Stimulated activated naive CD4-positive, alpha-beta T cell treated with Interleukin-2 at 50 U/mL for 16 hours (primary cell): ENCODE data around the gene RHOA.
"Not testable (repeated sequence)": the region's sequence is repeated elsewhere in the genome, so short reads cannot be mapped to it uniquely, and the experiment has no call there.

Experiments used
- DNase-seq: peaks from one replicate; lab custom pipeline; 2025; lab: John Stamatoyannopoulos, UW

RHOA gene

DNA sequence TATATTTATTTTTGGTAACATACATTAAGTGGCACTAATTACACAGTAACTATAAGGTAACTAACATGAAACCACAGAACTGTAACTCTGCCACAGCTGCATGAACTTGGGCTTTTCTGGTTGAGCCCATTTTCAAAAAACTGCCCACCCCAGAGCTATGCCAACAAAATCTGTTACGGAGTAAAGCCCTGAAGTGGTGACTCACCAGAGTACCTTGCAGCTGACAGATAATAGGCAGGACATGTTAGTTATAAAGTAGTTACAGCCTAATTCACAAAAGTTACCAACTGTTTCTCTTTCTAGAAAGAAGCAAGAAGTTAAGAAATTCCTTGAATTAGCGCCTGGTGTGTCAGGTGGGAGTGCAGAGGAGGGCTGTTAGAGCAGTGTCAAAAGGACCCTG, 52.2 kb downstream of the RHOA start:
- DNase-seq: no peak

DNA sequence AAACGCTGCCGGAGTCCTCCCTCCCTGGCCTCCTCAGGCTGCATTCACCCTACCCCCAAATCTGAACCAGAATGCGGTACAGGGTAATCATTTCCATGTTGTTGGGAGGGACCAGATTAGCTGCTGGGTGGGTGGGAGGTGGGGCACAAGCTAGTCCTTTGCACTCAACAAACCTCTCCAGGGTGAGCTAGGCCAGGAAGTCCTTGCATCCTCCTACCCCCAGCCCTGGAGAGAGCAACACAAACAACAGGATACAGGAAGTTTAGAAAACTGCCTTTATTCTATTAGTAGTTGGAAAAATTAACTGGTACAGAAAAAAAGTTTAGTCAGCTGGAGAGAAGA, 52.9 kb downstream of the RHOA start:
- no peak for DNase-seq

DNA sequence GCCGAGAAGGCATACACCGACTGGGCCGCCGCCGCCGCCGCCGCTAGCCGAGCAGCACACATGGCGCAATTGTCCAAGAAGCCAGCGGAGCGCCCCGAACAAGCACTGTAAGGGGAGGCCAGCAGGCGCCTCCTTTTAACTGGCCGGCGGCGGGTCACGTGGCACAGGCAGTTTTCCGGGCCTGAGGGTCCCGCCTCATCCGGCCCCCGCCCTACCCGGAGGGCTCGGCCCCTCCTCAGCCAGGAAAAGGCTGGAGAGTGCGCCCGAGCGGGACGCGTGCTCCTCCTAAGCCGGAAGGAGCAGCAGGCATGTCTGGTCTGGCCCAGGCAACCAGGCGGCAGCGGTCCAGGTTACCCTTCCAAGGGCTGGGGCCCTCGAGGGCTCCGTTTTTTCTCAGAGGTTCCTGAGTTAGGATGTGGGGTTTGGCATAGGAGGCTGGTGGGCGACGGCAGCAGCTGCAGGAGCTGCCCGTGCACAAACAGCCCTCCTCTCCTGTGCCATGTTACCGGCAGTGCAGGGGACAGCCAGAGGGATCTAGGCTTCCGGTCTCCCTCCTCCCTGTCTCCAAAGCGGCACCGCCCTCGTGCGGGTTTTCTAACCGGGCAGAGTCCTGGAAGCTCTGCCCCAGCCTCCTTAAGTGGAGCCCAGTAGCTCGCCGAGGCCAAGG, 53.4 kb downstream of the RHOA start, which contains the start of gene GPX1:
GPX1 (minus strand) TSS at position 137 of the 667 bp plus-strand sequence; CDS start at position 62, 75 bp downstream.
- DNase-seq: peak; percentile 70

DNA sequence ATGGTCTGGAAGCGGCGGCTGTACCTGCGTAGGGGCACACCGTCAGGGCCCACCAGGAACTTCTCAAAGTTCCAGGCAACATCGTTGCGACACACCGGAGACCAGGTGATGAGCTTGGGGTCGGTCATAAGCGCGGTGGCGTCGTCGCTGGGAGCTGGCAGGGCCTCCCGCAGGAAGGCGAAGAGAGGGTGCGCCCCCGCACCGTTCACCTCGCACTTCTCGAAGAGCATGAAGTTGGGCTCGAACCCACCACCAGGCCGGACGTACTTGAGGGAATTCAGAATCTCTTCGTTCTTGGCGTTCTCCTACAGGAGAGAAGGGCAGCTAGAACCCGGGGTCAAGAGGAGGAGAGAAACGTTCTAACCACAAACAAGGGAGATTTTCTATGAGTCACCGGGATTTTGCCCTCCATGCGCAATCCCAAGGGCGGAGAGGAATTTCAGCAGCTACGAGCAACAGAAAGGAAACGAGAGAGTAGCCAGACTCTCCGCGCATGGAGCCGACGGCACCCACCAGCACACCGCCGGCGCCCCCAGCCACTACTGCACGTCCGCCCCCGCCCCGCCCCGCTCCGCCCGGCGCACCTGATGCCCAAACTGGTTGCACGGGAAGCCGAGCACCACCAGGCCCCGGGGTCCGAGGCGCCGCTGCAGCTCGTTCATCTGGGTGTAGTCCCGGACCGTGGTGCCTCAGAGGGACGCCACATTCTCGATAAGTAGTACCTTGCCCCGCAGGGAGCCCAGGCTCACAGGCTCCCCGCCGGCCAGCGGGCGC, 54.1 kb downstream of the RHOA start:
- peak; percentile 38 for DNase-seq

DNA sequence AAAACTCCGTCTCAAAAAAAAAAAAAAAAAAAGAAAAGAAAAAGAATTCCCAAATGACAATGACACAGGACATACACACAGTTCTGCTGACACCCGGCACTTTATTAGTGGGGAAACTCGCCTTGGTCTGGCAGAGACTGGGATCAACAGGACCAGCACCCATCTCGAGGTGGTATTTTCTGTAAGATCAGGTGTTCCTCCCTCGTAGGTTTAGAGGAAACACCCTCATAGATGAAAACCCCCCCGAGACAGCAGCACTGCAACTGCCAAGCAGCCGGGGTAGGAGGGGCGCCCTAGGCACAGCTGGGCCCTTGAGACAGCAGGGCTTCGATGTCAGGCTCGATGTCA, 54.7 kb downstream of the RHOA start:
- DNase-seq: not testable (repeated sequence)

DNA sequence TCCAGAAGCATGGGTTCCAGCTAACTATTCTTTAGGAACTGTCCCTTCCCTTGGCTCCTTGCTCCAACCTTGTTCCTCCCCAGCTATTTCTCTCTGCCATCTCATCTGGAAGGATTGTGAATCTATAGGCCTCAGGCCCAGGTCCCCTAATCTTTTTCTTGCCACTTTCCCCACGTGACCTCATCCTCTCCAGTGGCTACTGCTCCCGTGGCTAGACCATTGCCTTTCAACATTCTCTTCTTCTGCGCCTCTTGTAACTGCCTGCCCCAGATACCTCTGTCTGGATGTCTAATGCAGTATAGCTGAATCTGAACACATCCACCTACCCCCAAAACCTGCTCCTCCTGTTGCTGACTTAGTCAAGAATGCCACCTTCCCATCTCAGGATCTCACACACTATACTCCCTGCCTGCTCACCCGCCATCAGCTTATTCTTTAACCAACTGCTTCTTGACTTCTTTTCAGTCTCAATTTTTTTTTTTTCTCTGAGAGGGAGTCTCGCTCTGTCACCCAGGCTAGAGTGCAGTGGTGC, 58.8 kb downstream of the RHOA start:
- no peak for DNase-seq

DNA sequence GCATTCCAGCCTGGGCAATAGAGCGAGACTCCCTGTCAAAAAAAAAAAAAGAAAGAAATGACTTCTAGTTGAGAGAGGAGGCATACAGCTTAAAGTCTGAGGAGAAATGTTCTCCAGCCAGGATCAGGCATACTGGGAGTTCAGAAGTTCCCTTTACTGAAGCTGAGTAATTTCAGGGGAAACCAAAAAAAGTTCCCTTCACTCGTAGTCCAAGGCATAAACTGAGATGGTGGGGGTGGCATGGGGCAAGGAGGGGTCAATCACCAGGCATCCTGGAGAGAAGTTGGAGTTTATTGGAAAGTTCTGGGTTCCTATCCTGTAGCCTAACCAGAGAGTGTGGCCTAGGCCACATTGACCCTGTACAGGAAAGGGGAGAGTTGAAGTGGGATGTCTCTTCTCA, 59.5 kb downstream of the RHOA start:
- DNase-seq: no peak

DNA sequence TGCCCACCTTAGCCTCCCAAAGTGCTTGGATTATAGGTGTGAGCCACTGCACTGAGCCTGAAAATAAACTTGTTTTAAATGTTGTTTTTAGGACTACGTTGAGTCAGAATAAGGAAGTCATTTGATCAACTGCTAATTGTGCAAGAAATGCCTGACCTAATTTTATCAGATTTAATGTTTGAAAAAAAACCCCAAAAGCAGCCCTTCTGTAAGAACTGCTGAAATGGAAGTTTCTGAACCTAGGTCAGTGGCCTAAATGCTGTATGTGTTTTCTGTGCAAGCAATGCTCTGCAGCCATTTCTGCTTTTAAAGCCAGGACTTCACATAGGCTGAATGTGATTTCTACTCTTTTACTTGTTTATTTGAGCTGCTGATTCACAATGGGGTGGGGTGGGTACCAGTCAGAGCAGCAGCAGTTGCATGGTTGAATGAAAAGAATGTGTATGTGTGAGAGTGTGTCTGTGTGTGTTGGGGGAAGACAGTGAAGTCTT, 60.2 kb downstream of the RHOA start:
- DNase-seq: no peak

DNA sequence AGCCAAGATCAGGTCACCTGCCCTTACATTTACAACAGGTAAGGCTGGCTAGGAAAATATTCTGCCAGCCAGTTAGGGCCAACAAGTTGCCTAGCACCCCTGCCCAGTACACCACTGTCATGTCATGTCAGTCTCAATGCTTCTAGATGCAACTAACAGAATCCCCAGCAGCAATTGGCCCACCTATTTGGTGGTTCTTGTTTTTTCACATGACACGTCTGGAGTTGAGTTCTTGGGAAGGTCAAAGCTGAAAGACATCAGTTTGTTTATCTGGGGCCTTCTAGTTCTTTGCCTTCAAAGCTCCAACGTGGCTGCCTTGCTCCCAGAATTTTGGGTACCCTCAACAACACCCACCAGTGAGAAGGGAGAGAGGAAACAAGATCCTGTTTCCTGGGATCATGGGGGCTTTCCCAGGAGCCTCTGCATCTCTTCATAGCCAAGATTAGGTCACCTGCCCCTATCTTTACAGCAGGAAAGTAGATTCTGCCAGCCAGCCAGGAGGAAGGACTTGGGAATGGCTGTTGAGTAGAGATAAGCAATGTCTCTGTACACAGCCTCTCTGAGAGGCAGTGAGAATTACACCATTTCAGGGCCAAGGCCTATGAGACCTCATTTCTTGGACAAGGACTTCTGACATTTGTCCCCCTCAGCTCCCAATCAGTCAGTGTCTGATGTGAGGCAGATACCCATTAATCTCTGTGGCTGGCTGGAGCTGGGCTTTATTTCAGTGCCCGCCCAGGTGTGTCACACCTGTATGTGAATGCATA, 62.2 kb downstream of the RHOA start:
- DNase-seq: no peak

DNA sequence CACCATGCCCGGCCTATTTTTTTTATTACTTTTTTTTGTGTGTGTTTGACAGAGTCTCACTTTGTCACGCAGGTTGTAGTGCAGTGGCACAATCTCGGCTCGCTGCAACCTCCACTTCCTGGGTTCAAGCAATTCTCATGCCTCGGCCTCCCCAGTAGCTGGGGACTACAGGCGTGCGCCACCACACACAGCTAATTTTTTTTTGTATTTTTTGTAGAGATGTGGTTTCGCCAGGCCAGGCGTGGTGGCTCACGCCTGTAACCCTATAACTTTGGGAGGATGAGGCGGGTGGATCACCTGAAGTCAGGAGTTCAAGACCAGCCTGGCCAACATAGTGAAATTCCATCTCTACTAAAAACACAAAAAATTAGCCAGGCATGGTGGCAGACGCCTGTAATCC, 63.4 kb downstream of the RHOA start:
- not testable (repeated sequence) for DNase-seq

DNA sequence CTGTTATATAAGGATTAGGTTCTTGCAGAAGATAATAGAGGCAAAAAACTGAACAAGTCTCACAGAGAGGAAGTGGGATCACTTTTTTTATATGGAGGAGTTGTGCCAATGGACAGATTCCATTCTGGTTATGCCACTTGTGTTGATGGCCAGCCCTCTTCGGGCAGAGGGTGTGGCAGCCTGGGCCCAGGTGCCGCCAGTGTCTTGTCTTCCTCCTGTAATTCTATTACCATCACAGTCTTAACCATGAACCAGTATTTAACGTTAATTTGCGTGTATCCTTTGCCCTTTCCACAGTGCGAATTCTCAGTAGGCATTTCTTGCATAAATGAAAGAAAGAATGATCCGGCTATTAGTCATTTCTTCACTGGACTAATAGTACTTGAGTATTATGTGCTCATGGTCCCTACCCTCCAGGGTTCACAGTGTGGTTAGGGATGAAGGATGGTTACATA, 65.0 kb downstream of the RHOA start:
- no peak for DNase-seq

DNA sequence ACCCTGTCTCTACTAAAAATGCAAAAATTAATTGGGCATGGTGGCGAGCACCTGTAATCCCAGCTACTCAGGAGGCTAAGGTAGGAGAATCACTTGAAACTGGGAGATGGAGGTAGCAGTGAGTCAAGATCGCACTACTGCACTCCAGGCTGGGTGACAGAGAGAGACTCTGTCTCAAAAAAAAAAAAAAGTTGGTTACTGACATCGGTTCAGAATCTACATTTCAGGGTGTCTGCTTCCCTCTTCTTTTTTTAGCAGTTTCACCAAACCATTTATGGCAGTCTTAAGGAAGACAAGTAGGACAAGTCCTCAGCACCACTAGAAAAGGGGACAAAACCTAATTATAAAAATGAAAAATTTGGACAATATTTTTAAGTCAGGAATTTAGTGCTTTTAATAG, 68.6 kb downstream of the RHOA start:
- no peak for DNase-seq

DNA sequence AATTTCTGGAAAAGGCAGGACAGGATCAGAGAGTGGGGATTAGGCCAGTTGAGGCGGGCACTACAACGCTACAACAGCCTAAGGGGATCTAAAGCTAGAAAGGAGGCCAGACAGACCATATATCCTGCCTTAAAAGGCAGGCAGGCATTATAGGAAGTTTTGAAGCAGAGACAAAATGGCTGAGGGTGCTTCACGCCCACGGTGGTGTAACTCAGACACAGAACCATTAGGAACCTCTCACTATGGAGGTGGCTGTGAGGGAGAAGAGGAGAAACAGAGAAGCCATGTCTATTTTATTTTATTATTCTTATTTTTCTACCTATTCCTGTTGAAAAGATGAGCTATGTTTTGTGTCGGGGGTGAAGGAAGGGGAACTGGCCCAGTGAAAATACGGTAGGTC, 69.8 kb downstream of the RHOA start:
- no peak for DNase-seq

DNA sequence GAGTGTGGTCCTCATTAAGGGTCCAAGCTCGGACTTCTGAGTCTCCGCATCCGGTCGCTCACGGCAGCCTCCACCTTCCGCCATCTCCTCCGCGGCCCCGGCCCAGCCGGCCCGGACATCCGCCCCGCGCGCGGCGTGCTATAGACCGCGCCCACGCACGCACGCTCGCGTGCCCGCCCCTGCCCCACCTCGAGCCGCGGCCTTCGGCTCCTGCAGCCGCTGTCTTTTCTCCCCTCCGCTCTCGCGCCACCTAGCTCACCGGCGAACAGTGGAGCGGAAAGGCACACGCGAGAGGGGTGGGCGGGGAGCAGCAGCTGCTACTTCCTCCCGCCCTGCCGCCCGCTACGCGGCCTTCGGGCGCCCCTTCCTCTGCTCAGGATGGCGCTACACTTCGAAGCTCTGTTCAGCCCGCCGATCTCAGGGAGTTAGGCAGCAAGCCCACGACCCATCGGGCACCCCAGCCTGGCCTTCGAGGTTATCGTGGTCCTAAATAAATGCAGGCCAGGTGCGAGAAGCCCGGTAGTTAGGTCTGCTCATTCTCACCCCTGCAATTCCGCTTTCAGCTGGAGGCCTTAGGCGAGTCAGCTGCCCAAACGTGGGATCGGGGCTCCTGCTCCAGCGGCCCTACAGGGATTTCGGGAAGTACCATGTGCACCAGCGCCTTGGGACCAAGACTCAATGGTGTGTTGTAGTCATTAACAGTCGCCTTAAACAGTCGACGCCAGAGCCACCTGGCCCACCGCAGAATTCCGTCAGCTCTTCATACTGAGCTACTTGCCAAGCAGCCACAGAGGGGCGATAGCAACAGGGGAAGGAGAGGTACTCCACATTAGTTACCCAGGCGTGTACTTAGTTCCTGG, 71.6 kb downstream of the RHOA start, which contains the start of gene USP4:
USP4 (minus strand) TSS at position 113 of the 860 bp plus-strand sequence; CDS start at position 84, 29 bp downstream.
- peak; percentile 94 for DNase-seq

DNA sequence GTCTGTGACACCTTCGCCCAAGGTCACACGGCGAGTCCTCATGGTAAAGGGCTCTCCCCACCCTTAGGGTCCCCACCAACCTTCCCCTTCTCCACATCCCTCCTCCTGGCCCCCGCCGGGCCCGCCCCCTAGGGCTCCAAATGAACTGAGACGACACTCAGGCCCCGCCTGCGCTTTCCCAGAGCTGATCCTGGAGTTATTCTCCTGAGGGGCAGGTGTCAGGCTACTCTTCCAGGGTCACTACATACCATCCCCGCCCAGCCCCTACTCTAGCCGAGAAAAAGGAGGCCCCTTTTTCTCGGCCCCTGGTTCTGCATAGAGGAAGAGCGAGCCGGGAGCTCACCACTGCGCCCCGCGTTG, 72.2 kb downstream of the RHOA start:
- peak; percentile 35 for DNase-seq

DNA sequence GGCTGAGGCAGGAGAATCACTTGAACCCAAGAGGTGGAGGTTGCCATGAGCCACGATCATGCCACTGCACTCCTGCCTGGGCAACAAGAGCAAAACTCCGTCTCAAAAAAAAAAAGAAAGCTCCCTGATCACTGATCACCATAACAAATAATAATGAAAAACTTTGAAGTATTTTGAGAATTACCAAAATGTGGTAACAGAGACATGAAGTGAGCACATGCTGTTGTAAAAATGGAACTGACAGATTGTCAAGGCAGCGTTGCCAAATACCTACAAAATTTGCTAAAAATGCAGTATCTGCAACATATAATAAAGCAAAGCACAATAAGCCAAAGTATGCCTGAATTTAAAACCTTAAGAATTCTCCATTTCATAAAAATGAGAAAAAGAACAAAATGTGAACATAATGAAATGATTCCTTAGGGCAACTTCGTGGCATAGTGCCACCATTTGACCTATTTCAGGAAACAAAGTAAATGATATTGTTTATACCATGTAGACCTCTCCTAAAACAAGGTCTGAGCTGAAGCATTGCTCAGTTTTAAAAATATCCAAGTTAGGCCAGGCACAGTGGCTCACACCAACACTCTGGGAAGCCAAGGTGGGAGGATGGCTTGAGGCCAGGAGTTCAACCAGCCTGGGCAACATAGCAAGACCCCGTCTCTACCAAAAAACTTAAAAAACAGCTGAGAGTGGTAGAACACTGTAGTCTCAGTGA, 77.7 kb downstream of the RHOA start:
- no peak for DNase-seq

DNA sequence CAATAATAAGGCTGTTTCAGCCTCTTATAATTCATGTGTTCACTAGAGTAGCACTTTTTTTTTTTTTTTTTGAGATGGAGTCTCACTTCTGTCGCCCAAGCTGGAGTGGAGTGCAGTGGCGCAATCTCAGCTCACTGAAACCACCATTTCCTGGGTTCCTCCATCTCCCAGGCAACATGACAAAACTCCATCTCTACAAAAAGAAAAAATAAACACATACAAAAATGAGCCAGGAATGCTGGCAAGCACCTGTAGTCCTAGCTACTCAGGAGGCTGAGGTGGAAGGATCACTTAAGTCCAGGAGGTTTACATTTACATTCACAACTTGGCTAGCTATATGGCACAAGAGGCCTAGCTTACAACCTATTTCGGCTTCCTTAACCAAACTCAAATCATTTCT, 78.7 kb downstream of the RHOA start:
- no peak for DNase-seq

DNA sequence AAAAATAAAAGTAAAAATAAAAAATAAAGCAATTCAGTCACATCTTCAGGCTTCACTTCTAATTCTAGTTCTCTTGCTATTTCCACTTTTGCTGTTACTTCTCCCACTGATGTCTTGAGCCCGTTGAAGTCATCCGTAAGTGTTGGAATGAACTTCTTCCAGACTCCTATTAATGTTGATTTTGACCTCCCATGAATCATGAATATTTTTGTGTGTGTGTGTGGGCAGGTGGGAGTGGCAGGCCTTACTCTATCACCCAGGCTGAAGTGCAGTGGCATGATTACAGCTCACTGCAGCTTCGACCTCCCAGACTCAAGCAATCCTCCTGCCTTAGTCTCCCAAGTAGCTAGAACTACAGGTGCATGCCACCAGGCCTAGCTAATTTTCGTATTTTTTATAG, 82.6 kb downstream of the RHOA start:
- no peak for DNase-seq

DNA sequence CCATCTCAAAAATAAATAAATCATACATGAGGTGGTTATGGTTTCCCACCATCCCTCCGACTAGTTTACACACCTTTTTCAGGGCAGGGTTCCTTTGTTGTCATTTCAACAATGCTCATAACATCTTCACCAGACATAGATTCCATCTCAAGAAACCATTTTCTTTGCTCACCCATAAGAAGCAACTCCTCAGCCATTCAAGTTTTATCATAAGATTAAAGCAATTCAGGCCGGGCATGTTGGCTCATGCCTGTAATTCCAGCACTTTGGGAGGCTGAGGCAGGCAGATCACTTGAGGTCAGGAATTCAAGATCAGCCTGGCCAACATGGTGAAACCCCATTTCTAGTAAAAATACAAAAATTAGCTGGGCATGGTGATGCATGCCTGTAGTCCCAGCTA, 83.4 kb downstream of the RHOA start:
- DNase-seq: not testable (repeated sequence)

DNA sequence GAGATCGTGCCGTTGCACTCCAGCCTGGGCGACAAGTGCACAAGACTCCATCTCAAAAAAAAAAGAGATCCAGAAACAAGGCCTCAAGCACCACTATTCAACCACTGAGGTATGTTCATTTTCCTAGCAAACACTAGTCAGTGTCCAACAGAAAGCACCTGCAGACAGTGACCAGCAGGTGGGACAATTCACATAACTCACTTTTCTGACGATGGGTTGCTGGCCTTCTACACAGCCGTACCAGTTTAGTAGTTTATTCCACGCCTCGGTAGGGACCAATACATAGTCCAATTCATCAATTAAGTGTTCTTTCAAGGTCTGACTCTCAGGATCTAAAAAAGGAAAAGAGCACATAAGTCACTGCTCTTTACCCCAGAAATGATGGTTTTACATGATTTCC, 84.3 kb downstream of the RHOA start:
- DNase-seq: no peak

DNA sequence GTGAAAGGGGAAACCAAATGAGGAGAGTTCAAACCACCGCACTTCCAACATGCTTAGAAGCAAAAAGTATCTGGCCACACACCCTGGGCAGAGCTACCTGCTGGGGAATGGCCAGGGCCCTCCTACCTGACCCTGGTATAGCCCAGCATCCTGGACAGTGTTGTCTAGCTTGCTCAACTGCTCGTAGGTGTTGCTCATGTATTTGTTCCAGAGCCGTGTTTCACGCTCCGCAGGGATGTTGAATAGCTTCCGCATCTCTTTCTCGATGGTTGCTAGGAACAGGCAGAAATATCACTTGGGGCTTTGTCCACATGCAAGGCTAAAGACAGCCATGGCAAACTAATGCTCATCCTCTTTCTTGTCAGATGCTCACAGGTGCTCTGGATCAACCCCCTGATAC, 87.0 kb downstream of the RHOA start:
- no peak for DNase-seq
